ENCODE data around the gene PPP4R3C.

GRCh38 chrX:27438937-27439336 lies 24.2 kb downstream of the PPP4R3C start:
- TF ChIP-seq, protein P1, sequence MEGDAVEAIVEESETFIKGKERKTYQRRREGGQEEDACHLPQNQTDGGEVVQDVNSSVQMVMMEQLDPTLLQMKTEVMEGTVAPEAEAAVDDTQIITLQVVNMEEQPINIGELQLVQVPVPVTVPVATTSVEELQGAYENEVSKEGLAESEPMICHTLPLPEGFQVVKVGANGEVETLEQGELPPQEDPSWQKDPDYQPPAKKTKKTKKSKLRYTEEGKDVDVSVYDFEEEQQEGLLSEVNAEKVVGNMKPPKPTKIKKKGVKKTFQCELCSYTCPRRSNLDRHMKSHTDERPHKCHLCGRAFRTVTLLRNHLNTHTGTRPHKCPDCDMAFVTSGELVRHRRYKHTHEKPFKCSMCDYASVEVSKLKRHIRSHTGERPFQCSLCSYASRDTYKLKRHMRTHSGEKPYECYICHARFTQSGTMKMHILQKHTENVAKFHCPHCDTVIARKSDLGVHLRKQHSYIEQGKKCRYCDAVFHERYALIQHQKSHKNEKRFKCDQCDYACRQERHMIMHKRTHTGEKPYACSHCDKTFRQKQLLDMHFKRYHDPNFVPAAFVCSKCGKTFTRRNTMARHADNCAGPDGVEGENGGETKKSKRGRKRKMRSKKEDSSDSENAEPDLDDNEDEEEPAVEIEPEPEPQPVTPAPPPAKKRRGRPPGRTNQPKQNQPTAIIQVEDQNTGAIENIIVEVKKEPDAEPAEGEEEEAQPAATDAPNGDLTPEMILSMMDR (IDR thresholded peaks at IDR 0.05), result no peak
- TF ChIP-seq POLR2AphosphoS5 (IDR thresholded peaks at IDR 0.05), result no peak
- TF ChIP-seq POLR2A (IDR thresholded peaks at IDR 0.05), result no peak
- TF ChIP-seq EP300 (IDR thresholded peaks at IDR 0.05; ENCODE audit: low read depth), result no peak

Data from transverse colon (tissue), 4 donors.